Fibroblast of skin of scalp (primary cell): ENCODE measurements around the gene ADGRG3.
"Not testable (repeated sequence)": the region's sequence is repeated elsewhere in the genome, so short reads cannot be mapped to it uniquely, and the experiment has no call there.

Experiments used
- DNase-seq: peaks from one replicate; pipeline ENCODE4 v3.0.0-alpha.2; 2013

ADGRG3 gene

GRCh38 chr16:57697896-57698537 is 29.9 kb downstream of the ADGRG3 start:
- no peak for DNase-seq

DNA sequence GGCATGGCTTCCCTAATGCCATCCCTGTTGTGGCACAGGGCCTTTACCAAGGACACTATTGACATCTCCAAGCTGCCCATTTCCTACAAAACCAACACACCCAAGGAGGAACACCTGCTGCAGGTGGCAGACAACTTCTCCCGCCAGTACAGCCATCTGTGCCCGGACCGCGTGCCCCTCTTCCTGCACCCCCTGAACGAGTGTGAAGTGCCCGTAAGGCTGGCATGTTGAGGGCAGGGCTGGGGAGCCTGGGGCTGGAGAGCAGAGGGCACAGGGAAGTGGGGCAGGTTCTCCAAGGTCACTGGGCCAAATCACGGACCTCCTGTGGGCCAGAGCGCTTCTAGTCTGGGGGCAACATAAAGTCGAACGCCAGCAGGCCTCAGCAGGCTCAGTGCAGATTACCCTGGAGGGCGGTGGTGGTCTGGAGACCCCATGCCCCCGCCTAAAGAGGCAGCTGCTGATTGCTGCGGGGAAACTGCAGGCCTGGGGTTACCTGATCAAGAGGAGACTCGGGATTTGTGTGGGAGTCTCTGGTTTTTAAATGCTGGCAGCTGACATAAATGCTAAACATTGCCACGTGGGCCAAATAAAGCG is 30.8 kb downstream of the ADGRG3 start:
- no peak for DNase-seq

DNA sequence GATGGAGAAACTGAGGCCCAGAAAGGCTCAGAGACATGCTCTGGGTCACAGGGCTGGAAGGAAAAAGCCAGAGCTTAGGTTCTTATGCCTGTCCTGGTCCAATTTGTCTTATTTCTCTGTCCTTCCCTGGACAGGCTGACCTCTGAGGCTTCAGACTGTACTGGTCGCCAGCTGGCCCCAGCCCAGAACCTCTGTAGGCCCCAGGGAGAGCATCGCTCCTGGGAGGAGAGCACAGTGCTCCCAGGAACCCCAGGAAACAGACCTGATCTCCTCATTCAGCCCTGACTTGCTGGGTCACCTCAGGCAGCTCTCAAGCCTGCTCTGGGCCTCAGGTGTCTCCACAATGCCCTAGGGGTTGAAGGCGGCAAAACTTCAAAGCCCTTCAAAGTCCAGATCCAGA is 31.4 kb downstream of the ADGRG3 start:
- DNase-seq, result no peak

DNA sequence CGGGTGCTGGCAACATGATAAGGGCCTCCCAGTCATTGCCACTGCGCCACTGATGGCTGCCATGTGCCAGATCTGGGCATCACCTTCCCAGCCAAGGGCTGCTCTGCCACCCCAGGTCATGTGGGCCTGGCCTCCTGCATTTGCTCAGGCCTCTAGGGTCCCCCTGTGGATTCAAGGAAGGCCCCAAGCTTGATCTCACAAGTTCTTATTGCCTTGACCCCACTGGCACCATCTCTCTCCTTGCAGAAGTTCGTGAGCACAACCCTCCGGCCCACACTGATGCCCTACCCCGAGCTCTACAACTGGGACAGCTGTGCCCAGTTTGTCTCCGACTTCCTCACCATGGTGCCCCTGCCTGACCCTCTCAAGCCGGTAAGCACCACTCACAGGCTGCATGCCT is 31.8 kb downstream of the ADGRG3 start:
- no peak for DNase-seq

- DNase-seq, result no peak
These were observed 32.9 kb downstream of the ADGRG3 start for GRCh38 chr16:57700781-57701551.

DNA sequence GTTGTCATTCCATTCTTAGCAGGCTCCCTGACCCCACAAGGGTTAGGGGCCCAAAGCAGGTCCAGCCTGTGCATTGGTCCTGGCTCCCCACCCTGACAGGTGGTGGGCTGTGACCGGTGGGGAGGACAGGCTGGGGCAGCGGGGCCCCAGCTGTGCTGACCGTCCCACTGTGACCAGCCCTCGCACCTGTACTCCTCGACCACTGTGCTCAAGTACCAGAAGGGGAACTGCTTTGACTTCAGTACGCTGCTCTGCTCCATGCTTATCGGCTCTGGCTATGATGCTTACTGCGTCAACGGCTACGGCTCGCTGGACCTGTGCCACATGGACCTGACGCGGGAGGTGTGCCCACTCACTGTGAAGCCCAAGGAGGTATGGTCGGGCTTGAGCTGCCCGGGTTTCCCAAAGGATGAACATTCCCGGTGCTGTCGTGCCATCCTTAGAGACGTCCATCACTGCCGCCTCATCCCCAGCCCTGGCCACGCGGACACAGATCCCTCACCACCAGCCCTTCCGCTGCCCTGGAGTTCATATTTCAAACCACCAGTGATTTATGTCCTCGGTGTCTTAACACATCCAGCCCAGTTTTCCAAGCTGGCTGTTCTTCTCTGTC is 33.8 kb downstream of the ADGRG3 start:
- DNase-seq, result no peak

DNA sequence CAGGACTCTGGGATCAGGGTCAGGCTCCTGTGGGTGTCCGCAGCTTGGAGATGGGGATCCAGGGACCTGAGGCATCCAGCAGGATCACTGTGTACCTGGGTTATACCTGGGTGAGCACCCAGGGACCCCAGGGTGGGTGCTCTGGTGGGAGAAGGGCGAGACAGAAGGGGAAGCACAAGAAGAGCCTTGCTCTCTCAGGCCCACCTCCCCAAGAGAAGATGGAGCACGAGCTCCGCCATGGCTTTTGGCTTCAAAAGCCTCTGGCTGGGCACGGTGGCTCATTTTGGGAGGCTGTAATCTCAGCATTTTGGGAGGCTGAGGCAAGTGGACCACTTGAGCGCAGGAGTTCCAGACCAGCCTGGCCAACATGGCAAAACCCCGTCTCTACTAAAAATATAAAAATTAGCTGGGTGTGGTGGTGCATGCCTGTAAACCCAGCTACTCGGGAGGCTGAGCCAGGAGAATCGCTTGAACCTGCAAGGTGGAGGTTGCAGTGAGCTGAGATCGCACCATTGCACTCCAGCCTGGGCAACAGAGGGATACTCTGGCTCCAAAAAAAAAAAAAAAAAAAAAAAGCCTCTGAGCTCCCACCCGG is 35.4 kb downstream of the ADGRG3 start:
- no peak for DNase-seq

DNA sequence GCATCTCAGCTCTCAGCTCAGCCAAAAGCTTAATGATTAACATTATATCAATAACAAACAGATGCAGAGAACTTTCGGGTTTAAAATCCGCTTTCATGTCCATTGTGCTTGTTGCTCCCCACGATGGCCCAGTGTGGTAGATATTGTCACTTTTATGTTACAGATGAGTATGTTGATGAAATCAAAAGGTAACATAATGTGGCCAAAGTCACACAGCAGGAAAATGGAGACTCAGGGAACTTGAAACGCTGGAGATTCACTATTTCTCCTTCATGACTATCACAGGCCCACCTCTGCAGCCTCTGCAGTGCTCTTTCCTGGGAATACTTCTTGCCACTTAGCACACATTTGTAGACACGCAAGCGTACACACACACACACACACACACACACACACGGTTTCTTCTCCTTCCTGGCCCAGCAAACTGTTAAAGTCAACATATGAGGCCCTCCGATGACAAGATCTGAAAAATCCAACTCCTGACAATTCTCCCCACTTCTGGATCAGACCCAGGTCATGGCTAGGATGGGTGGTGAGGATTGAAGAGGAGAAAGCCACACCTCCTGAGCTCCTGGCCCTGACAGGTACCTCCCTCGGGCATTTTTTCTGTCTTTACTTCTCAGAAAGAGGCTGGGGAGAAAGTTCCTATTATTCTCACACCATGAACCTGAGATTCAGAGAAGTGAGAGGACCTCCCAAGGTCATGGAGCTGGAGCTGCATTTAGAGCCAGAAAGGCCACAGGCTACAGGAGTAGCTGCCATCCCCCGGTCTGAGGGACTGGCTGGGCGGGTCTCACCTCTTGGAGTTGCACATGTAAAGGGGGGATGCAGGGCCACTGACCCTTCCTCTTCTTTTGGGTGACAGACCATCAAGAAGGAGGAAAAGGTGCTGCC is 36.2 kb downstream of the ADGRG3 start:
- no peak for DNase-seq

GRCh38 chr16:57704905-57705852 is 37.1 kb downstream of the ADGRG3 start:
- DNase-seq, result no peak

DNA sequence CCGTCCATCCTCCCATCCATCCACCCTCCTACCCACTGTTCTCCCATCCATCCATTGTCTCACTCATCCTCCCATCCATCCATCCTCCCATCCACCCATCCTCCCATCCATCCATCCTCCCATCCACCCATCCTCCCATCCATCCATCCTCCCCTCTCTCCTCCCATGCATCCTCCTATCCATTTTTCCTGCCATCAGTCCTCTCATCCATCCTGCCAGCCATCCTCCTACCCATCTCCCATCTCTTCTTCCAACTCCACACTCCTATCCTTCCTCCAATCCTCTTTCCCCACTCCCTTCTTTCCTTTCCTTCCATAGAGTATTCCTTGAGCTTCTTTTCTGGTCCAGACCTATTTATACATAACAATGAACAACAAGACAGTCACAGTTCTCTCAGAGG is 38.6 kb downstream of the ADGRG3 start:
- no peak for DNase-seq

- DNase-seq, result no peak
These were observed 39.2 kb downstream of the ADGRG3 start for GRCh38 chr16:57707331-57707730.

GRCh38 chr16:57708168-57708567 is 40.1 kb downstream of the ADGRG3 start:
- DNase-seq, result no peak

DNA sequence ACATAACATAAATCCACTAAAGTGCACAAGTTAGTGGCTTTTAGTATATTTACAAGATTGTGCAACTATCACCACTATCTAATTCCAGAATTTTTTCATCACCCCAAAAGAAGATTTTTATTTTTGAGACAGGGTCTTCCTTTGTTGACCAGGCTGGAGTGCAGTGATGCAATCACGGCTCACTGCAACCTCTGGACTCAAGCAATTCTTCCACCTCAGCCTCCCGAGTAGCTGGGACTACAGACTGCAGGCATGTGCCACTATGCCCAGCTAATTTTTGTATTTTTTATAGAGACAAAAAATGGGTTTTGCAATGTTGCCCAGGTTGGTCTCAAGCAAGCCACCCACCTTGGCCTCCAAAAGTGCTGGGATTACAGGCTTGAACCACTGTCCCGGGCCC is 41.6 kb downstream of the ADGRG3 start:
- DNase-seq, result no peak

GRCh38 chr16:57711346-57711745 is 43.2 kb downstream of the ADGRG3 start:
- DNase-seq, result no peak

DNA sequence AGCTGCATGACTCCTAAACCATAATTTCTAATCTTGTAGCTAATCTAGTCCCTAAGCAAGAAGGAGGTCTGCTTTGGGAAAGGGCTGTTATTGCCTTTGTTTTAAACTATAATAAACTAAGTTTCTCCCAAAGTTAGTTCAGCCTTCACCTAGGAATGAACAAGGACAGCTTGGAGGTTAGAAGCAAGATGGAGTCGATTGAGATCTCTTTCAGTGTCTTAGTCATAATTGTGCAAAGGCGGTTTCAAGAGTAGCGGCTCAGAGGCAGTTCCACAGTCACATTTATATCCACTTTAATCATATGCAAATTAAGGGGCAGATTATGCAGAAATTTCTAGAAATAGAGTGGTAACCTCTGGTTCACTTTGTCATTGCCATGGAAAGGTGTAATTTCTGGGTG is 43.9 kb downstream of the ADGRG3 start:
- DNase-seq, result no peak

DNA sequence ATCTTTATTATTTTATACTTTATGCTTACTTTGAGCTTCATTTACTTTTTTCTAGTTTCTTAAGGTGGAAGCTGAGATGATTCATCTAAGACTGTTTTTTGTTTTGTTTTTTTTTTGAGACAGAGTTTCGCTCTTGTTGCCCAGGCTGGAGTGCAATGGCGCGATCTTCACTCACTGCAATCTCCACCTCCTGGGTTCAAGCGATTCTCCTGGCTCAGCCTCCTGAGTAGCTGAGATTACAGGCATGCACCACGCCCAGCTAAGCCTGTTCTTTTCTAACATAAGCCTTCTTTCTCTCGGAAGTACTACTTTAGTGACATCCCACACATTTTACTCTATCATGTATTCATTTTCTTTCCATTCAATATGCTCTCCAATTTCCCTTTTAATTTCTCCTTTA is 44.5 kb downstream of the ADGRG3 start:
- not testable (repeated sequence) for DNase-seq

GRCh38 chr16:57713596-57713995 is 45.5 kb downstream of the ADGRG3 start:
- no peak for DNase-seq

DNA sequence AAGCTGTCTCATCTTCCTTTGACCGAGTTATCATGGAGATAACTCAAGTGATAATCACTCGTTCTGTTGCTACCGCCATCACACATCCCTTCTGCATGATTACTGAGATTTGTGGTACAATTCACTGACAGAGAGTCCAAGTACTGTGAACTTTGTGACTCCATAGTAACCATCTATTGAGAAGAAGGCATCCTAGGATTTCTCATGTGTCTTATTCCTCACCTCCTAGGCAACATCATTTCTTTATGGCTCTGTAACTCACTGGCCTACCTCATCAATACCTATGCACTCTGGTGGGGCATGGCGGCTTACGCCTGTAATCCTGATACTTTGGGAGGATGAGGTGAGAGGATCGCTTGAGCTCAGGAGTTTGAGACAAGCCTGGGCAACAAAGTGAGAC is 45.9 kb downstream of the ADGRG3 start:
- DNase-seq, result no peak

GRCh38 chr16:57720142-57720575 is 52.1 kb downstream of the ADGRG3 start:
- peak; percentile 47 for DNase-seq

DNA sequence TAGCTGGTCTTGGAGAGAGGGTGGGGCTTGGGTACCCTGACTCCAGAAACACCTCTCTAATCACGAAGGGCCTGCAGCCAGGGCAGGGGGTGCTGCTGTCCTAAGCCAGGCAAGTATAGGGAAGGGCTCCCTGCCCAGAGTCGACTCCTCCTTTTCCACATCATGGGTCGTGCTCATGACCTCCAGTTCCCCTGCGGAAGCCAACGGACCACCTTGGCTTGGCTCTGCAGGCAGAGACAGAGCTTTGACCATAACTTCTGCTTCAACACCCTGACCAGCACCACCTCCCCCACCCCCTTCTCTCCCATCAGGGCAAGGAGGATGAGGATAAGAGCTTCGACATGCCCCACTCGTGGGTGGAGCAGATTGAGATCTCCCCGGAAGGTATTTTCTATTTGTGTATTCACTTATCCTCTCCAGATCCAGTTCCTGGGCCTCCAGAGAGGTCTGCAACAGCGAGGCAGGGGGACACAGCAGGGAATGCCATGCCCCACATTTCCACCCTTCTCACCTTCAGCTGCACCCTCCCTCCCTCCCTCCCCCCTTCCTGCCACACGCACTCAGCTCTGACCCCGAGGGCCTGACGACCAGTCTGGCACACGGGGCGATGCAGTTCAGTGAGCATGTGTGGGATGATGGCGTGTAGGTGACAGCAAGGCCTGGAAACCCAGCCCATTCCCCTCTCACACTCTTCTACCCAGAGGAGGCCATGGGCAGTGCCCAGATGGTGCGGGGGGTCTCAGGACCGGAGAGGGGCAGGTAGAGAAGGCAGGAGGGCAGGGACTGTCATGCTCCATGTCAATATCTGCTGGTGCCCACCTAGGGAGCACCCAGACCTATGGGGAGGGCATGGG is 53.5 kb downstream of the ADGRG3 start:
- no peak for DNase-seq
